Ovary (tissue), 9 donors: ENCODE results near the gene CSNK1E. TPM values are rescaled to one million over a fixed set of nuclear protein-coding genes. Genes with fewer than 3 reads are reported as not detected.

Experiments
- DNase-seq, 5 donors: peaks; one replicate each; pipeline ENCODE4 v3.0.0-alpha.2; 2019 to 2020
- H3K27ac ChIP-seq, 2 donors: fragments of 200-600 bp; one replicate each; pipeline versions ENCODE4 v1.5.1 to v1.8.0; 2019 to 2022
- H3K27me3 ChIP-seq: fragments of 200-600 bp; one replicate; pipeline ENCODE4 v1.8.0; 2022
- H3K36me3 ChIP-seq: fragments of 200-600 bp; sonication (generic); one replicate; pipeline ENCODE4 v1.5.1; 2019
- H3K4me1 ChIP-seq: one replicate; pipeline ENCODE4 v1.8.1; 2013; ENCODE audit warnings: mild to moderate bottlenecking, moderate library complexity; ENCODE audit not compliant: insufficient read depth
- H3K4me3 ChIP-seq: fragments of 200-600 bp; sonication (generic); one replicate; pipeline ENCODE4 v1.5.1; 2017
- H3K9me3 ChIP-seq, 2 donors: fragments of 200-600 bp in 1 of 2; sonication (generic) in 1 of 2; one replicate each; pipeline versions ENCODE4 v1.5.1 to v1.8.1; 2013 to 2019; ENCODE audit warnings: mild to moderate bottlenecking in 1 of 2, moderate library complexity in 1 of 2
- EP300 ChIP-seq: sonication (generic); formaldehyde crosslinking; IDR thresholded peaks from one replicate; pipeline ENCODE4 v1.6.1; 2017; ENCODE audit warnings: antibody characterized with exemption
- POLR2A ChIP-seq: fragments of 450-650 bp; IDR thresholded peaks from one replicate; pipeline ENCODE4 v1.6.1; 2017; ENCODE audit warnings: antibody characterized with exemption, mild to moderate bottlenecking, moderate library complexity
- WGBS, 3 donors: extraction: QIAGEN DNeasy Blood & Tissue Kit in 1 of 3; methylation state at CpG; one replicate each; pipeline versions ENCODE4 v1.1.5 to v1.1.7; 2013 to 2017; 5-methylcytosine and 5-hydroxymethylcytosine counted together
- intact Hi-C, 4 donors: fragments of 100-400 bp; cut with DNase I; formaldehyde crosslinking; loops; one replicate each; pipeline versions ENCODE4 v1.11.0 to v1.15.1; 2022 to 2023
- polyA plus RNA-seq, 2 donors: library from polyadenylated mRNA; stranded (reverse); fragments of 200-250 nt in 1 of 2; fragments of 350-450 nt in 1 of 2; fragmentation: Illumina TruSeq in 1 of 2; extraction: RNeasy Lipid Tissue Mini Kit (QIAGEN cat#74804) in 1 of 2; gene quantifications; one replicate each; pipeline ENCODE4 v1.2.3, GENCODE V29; 2013 to 2014
- total RNA-seq, 7 donors: library from RNA; depleted of rRNA in 2 of 7; stranded (reverse); fragments of >200 nt in 2 of 7; fragmentation: NEBNext Ultra II Directional in 3 of 7; extraction: Animal tissue kit (Norgen Biotek cat#: 25700) in 3 of 7; gene quantifications; one replicate each; pipeline versions ENCODE4 v1.1.0 to v1.2.4, GENCODE V29; 2016 to 2023
- TF ChIP-seq, protein P1 (sequence below), 3 donors: fragments of 450-650 bp in 2 of 3; fragments of 200-600 bp in 1 of 3; IDR thresholded peaks; one replicate each; pipeline versions ENCODE4 v1.5.1 to v1.8.0; 2016 to 2022; ENCODE audit warnings: antibody characterized with exemption in 3 of 3, mild to moderate bottlenecking in 1 of 3
- donor health status: DM: no; HTN: no; CAD: no; lungs with moderate emphysema.
- donor health status: DM: no; HTN: no; CAD: no.
- donor health status: Bipolar disorder and iron deficiency.
- donor health status: DM: yes; HTN: yes; CAD: no.
- donor health status: DM: no; HTN: no; CAD: no.
- donor health status: DM: yes; HTN: yes; CAD: no.

The CSNK1E gene
- total and polyA plus RNA-seq, 9 donors, result 61.4 to 161 (median 105) TPM

DNA sequence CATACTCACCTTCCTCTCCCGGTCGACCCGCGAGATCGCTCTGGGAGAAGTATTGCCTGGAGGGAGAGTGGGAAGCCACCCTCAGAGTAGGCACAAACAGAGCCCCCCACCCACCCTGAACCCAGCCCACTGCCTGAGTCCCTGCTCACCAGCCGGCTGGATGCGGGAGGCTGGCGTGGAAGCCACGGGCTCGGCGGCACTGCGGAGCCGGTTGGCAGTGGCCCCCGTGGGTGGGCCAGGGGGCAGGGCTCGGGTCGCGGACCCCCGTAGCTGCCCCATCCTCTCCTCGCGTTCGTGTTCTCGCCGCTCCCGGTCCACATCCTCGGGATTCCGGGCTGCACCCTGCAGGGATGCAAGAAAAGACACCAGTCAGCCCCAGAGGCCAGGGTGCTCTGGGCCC is 23.0 kb downstream of the CSNK1E start:
- Histone ChIP-seq H3K9me3 (no peaks in the 10 kb centered on the region), H3K36me3 (no peaks in the 10 kb centered on the region), H3K27ac (no peak overlapping the region), H3K4me3 (no peak overlapping the region), H3K27me3 (no peaks in the 10 kb centered on the region), H3K4me1 (no peaks in the 10 kb centered on the region)
- 88 to 92% (median 89%) methylated on average over 13 to 26 of the region's 26 CpGs for WGBS, 3 donors
- DNase-seq, result no peak
- intact Hi-C loops, result no loop called here
- TF ChIP-seq POLR2A (no peak), EP300 (no peak)
- TF ChIP-seq, protein P1, sequence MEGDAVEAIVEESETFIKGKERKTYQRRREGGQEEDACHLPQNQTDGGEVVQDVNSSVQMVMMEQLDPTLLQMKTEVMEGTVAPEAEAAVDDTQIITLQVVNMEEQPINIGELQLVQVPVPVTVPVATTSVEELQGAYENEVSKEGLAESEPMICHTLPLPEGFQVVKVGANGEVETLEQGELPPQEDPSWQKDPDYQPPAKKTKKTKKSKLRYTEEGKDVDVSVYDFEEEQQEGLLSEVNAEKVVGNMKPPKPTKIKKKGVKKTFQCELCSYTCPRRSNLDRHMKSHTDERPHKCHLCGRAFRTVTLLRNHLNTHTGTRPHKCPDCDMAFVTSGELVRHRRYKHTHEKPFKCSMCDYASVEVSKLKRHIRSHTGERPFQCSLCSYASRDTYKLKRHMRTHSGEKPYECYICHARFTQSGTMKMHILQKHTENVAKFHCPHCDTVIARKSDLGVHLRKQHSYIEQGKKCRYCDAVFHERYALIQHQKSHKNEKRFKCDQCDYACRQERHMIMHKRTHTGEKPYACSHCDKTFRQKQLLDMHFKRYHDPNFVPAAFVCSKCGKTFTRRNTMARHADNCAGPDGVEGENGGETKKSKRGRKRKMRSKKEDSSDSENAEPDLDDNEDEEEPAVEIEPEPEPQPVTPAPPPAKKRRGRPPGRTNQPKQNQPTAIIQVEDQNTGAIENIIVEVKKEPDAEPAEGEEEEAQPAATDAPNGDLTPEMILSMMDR (IDR thresholded peaks at IDR 0.05), result no peak

DNA sequence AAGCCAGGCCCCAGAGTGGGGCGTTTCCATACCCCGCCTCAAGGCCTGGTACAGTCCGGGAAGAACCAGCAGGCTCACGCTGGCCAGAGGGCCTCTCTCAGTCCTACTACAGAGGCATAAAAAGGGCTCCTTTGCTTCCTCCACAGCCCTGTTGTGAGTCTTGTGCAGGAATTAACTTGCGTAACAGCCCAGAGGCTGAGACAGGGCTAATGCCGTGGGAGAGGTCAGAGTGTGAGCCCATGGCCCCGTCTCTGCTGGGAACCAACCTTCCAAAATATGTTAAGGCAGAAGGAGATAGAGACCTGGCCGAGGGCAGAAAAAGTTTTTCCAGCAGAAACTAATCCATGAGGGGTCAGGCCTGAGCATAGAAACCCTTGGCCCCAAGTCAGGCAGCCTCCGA is 24.5 kb downstream of the CSNK1E start:
- TF ChIP-seq, protein P1 (IDR thresholded peaks at IDR 0.05), result no peak
- TF ChIP-seq POLR2A, result no peak
- TF ChIP-seq EP300, result no peak
- Histone ChIP-seq H3K4me3 (no peak overlapping the region), H3K36me3 (no peaks in the 10 kb centered on the region), H3K27ac (no peak overlapping the region), H3K27me3 (no peaks in the 10 kb centered on the region), H3K4me1 (no peaks in the 10 kb centered on the region), H3K9me3 (no peaks in the 10 kb centered on the region)
- DNase-seq, result no peak
- 67 to 75% (median 68%) methylated on average over 8 to 9 of the region's 9 CpGs for WGBS, 3 donors
- intact Hi-C loops, result no loop called here

DNA sequence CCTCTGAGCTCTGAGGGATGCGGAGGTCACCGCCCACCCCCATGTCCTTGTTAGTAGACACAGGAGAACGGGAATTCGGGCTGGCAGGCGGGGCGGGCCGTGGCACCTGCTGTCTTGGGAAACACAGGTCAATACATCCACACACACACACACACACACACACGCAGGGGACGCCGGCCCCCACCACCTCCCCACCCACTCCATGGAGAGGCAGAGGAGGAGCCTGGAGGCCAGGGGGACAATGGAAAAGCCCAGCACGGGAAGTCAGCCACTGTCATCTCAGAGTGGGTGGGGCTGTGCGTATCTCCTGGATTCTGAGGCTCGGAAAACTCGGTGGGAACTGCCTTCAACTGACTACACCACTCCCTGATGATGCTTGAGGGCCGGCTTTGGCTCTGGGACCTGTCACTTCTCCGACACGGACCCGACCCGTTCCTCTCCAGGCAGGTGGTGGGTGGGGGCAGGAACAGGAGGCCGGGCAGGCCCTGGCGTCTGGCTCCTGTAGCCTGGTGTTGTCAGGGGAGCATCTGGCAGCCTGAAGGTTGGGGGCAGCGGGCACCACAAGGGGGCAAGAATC is 25.9 kb downstream of the CSNK1E start:
- Histone ChIP-seq H3K36me3 (no peaks in the 10 kb centered on the region), H3K4me1 (no peaks in the 10 kb centered on the region), H3K9me3 (no peaks in the 10 kb centered on the region), H3K27ac (no peak overlapping the region), H3K27me3 (no peaks in the 10 kb centered on the region), H3K4me3 (no peak overlapping the region)
- intact Hi-C loops, result no loop called here
- WGBS, 3 donors, result 55 to 64% (median 58%) methylated on average over 22 of the region's 22 CpGs
- DNase-seq, result no peak
- TF ChIP-seq, protein P1 (IDR thresholded peaks at IDR 0.05), result no peak
- no peak for TF ChIP-seq POLR2A
- TF ChIP-seq EP300, result no peak

DNA sequence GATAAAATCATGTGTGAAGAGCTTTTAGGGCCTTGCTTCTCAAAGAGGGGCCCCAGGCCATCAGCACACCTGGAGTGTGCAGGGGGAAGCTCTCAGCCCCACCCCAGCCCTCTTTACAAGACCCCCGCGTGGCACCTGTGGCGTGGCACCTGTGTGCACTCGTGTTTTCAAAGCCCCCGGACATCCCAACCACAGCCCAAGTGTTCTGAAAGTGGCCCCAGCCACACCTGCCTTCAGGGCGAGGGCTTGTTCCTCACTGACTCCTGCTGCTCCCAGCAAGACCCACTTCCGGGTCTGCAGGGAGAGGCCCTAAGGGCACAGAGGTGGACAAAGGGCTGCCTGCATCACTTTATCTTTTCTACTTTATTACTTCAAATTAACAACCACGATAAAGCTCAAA is 26.9 kb downstream of the CSNK1E start:
- intact Hi-C loops, result no loop called here
- TF ChIP-seq POLR2A (no peak), EP300 (no peak)
- TF ChIP-seq, protein P1 (IDR thresholded peaks at IDR 0.05), result no peak
- no peaks in the 10 kb centered on the region for H3K36me3 ChIP-seq
- 79 to 87% (median 82%) methylated on average over 8 of the region's 8 CpGs for WGBS, 3 donors
- no peaks in the 10 kb centered on the region for H3K9me3 ChIP-seq
- H3K4me1 ChIP-seq, result no peaks in the 10 kb centered on the region
- H3K4me3 ChIP-seq, result no peak overlapping the region
- no peak for DNase-seq
- no peak overlapping the region for H3K27ac ChIP-seq
- H3K27me3 ChIP-seq, result no peaks in the 10 kb centered on the region
